Activated T-cell treated with anti-CD3 and anti-CD28 coated beads for 1 hour (primary cell): ENCODE results near the gene PLEKHH1.

ENCODE experiments used
- DNase-seq: peaks from one replicate; pipeline ENCODE4 v3.0.0-alpha.2; 2020; ENCODE audit warnings: low read depth

PLEKHH1 gene

DNA sequence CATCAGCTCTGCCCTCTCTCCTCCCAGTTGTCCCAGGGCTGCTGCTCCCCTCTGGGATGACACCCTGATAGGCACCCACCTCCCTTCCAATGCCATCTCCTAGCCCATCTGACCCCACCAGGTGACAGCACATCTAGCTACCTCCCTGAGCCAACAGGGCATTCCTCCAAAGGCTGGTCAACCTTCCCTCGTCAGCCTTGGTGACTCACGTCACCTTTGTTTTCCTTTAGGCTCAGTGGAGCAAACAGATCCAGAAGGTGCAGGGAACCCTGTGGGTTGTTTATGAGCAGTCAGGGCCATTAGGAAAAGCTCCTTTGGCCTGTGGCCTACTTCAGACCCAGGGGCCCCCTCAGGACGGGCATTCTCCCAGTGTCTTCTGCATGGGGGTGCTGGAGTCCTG, 34.6 kb downstream of the PLEKHH1 start:
- no peak for DNase-seq

DNA sequence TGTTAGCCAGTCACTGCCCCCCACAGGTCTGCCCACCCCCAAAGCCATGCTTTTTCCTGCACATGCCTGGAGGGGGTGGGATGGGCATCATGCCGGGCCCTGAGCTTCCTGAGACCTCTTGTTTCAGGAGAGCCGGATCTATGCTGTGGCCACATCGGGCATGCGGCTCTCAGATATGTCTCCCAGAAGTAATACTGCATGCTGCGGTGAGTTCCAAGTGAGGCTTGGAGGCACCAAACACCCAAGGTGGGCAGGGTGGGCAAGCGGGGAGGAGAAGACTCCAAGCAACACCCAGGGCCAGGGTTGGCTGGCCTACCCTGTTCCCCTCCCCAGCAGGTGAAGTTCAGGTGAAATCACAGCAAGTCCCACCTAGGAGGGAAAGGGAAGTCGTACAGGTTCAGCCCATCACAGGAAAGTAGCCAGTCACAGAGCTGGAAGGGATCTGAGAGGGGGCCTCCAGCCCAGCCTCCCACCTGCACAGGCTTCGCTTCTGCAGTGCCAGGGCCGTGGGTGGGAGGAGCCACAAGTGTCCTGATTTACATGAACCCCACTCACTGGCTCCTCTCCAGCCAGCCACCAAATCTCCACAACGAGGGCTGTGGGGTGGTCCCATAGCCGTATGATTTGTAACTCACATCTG, 36.0 kb downstream of the PLEKHH1 start:
- DNase-seq = no peak

DNA sequence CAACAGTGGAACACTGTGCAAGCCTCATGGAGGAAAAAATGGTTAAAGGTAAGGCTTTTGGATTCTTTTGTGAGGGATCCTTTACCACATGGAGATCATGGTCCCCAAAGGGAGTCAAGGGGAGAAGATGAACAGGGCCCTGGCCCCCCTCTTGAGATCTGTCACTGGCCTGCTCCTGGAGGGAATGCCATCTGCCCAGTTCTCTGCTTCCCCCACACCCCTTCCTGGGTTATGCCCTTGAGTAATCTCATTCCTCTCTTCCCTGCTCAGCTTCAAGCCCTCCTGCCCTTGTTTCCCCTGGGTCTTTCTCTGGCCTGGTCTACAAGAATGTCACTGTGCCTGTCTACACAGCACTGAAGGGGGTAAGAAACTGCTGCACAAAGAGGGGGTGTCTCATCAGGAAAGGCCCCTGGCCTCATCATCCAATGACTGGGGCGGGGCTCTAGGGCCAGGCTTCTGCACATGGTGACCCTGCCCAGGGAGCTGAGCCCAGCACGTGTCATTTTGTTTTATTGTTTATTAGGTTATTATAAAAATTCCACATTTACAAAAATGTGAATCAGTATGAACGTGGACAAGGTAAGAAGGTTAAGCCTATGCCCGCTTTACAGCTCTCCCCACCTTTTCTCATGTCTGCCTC, 36.7 kb downstream of the PLEKHH1 start:
- DNase-seq = no peak

DNA sequence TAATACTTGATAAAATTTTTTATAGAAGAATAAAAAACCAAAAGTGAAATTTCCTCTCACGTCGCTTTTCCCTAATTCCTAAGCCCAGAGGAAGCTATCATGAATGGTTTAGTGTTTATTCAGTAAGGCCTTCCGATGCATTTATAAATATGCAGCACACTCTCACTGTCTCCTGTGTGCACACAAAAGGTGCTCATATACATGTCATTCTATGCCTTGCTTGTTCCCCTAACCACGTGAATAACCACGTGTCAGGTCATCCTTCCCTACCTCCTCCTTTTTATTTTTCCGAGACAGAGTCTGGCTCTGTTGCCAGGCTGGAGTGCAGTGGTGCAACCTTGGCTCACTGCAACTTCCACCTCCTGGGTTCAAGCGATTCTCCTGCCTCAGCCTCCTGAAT, 37.4 kb downstream of the PLEKHH1 start:
- DNase-seq = no peak

DNA sequence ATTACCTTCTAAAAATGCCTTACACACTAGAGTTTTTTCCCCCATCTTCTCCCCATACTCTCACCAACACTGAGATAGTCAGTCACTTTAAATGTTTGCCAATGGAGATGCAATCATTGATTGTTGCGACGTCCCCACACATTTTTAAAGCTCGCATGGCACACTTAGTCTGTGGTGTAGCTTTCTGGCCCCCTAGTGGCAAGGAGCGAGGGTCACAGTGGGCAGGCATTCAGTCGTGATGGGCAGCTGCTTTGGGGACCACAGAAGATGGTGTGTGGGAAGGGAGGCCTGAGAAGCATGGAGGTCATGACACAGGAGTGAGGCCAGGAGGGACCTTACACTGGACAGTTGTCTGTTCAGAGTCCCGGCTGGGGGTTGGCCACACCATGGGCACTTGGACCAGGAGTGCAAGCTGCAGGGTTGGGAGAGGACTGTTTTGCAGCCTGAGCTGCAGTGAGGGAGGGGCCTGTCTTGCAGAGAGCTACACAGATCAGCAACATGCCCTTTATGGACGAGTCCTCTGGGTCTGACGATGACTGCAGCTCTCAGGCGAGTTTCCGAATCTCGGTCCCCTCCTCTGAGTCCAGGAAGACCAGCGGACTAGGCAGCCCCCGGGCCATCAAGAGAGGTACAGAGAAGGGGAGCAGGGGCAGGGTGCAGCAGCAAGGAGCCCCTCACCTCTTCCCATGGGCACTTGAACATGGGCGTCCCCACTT, 38.3 kb downstream of the PLEKHH1 start:
- peak; percentile 61 for DNase-seq

DNA sequence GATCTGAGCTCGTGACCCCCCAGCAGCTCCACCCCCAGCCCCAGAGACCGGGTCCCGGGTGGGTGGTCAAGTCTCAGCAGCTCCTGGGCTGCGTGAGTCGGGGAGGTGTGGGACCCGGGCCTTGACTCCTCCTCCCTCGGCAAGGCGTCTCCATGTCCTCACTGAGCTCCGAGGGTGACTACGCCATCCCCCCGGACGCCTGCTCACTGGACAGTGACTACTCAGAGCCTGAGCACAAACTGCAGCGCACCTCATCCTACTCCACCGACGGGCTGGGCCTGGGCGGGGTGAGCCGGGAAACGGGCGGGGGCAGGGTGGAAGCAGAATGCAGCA, 38.9 kb downstream of the PLEKHH1 start:
- DNase-seq = no peak

DNA sequence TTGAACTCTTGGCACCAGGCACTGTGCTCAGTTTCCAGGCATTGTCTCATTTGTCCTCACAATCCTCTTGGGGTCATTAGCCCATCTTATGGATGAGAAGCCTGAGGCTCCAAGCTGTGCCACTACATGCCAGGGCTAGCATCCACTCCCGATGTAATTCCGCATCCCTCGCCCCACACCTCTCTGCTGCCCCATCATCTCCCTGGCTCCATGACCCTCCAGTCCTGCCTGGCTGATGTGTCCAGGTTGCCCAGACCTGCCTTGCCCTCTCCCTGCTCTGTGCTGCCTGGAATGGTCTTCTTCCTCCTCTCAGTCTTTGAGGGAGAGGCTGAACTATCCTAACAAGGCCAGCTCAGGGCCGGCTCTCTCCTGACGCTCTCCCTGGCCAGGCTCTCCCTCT, 39.5 kb downstream of the PLEKHH1 start:
- DNase-seq = no peak

DNA sequence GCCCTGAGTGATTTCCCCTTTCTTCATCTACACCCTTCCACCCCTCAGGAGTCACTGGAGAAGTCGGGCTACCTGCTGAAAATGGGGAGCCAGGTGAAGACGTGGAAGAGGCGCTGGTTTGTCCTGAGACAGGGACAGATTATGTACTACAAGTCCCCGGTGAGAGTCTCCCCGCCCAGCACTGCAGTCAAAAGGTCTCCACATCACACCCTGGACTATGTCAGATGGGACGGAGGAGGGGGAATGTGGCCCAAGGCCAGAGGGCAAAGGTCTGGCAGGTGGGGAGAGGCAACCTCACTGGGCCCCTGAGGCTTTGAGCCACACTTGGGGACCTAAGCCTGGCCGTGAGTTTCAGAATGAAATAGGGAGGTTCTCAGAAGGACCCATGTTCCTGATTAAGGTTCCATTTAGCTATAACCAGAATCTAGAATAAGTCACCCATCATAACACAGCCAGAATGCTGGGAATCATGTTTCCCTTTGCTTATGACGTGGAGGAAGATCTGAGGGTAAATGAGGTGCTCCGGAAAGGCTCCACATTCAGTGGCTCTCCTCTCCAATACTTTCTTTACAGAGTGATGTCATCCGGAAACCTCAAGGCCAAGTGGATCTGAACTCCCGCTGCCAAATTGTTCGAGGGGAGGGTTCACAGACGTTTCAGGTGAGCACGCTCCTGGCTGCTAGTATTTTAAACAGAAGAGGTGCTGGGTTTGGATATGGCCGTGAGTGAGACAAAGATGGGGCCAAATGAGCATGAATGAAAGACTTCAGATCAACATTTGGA, 40.3 kb downstream of the PLEKHH1 start:
- no peak for DNase-seq

DNA sequence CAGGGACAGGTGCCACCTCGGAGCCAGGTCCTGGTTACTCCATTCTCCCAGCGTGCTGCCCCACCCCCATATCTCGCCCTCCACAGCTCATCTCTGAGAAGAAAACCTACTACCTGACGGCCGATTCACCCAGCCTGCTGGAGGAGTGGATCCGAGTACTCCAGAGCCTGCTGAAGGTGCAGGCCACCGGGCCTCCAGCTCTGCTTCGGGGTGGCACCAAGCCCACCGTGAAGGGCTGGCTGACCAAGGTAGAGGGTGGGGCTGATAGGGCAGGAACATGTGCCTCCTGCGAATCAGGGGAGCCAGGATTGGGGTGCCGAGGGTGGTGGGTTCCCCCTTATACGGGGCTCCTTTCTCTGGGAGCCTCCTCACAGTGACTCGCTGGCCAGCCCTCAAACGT, 41.1 kb downstream of the PLEKHH1 start:
- no peak for DNase-seq

DNA sequence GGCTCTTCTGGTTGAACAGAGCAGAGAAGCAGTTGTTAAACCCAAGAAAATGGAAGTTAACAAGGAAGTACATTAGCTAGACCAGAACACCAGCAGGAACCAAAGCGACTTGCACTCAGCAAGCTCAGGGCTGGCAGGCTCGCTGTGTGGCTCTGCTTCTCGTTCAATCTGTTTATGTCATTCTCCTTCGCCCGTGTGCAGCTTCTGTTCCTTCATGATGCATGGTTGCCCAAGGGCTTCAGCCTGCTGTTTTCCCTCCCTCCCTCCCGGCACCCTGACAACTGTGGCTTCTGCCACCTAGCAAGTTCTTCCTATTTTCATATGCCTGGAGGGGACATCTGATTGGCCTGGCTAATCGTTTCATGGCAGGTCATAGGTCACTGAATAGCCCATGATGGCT, 41.7 kb downstream of the PLEKHH1 start:
- no peak for DNase-seq

DNA sequence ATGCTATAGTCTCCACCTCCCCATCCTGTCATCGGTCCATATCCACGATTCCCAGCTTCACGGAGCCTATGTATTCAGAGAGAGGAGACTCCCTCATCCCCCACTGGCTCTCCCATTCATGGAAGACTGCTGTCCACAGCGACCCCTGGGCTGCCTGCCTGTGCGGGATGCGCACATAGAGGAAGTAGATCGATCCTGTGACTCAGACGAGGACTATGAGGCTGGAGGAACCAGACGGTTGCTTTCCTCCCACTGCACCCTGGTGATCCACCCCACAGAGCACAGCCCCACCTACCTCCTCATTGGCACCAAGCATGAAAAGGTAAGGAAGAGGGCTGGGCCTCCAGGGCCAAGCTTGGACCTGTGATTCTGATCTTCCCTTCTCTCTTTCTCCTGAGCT, 42.6 kb downstream of the PLEKHH1 start:
- no peak for DNase-seq

DNA sequence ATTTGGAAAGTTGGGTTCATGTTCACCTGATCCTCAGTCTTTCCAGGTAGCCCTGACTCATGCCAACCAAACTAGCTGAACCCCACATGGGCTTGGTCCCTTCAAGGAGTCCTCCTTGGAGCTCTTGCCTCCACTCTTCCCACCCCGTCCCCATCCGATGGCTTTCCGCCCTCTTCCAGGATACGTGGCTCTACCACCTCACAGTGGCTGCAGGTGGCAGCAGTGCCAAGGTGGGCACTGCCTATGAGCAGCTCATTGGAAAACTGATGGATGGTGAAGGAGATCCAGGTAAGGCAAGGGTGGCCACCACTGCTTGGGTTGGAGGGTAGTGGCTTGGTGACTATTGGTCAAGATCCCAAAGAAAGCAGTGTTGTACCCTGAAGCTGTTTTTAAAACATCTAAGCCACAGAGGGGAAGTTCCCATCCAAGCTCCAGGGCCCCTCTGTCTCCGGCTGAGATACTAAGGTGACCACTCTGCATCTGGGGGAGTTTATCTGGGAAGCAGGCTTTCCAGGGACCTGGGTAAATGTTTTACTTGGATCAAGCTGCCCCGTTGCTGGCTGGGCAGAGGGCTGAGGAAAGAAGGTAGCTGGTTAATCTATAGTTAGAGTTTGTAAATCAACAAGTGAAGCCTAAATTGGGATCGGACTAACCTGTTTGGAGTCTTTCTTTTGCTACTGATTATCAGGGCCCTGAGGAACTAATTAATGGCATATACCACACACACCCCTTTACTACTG, 43.3 kb downstream of the PLEKHH1 start:
- DNase-seq = no peak

DNA sequence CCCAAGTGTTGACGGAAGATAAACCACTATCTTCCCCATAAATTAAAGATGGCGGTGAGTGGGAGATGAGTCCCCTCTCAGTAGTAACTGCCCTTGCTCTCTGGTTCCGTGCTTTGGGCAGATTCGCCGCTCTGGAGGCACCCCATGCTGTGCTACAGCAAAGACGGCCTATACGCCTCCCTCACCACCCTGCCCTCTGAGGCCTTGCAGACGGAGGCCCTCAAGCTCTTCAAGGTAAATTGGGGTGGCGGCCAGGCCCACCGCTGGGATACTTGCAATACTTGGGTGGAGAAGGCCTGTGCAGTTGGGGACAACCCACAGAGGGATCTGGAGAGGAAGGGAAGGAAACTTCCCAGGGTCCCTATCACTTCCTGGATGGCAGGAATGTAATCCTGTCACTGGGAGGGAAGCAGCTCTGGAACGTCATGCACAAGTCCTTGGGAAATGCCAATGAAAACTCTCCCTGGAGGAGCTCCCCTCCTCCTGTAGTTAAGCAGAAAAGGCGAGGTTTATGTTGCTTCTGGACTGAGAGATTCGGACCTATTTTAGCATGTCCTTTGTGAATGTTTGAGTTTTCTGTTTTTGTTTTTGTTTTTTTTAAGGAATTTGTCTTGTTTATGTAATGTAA, 44.2 kb downstream of the PLEKHH1 start:
- no peak for DNase-seq

DNA sequence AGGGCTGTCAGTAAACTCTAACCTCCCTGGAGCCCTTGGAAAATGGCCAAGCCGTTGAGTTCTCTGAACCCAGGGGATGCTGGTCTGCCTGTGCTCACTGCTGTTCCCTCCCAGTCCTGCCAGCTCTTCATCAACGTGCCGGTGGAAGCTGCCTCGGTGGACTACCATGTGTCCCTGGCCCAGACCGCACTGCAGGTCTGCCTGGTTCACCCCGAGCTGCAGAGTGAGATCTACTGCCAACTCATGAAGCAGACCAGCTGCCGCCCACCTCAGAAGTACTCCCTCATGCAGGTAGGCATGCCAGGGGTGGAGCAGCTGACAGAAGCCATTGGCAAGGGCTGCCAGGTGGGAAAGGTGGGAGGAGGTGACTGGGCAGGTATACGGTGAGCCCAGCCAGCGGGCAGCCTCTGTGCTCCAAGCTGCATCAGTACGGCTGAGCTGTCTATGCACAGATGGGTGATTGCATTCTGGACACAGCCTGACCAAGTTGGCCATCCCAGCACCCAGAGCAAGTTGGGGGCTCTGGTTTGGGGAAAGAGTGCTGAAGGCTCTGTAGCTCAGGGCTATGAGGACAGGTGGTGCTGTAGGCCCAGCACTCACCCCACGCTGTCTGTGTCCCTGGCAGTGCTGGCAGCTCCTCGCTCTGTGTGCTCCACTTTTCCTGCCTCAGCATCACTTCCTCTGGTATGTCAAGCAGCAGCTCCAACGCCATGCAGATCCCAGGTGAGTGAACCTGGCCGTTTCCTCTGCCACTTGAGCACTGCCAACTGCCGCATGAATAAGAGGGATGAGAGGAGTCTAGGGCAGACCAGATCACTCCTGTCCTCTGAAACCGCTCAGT, 45.0 kb downstream of the PLEKHH1 start:
- no peak for DNase-seq

DNA sequence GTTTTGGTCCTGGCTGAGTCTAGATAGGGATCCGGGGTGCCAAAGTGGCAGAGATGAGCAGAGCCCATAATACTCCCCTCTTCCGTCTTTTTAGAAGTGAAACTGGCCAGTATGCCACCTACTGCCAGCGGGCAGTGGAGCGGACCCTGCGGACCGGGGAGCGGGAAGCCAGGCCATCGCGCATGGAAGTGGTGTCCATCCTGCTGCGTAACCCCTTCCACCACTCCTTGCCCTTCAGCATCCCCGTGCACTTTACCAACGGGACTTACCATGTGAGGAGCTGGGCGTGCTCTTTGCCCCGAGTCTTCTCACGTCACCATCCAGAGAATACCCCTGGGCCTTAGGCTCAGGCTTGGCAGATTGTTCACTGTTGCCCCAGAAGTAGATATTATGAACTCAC, 46.0 kb downstream of the PLEKHH1 start:
- DNase-seq = no peak

DNA sequence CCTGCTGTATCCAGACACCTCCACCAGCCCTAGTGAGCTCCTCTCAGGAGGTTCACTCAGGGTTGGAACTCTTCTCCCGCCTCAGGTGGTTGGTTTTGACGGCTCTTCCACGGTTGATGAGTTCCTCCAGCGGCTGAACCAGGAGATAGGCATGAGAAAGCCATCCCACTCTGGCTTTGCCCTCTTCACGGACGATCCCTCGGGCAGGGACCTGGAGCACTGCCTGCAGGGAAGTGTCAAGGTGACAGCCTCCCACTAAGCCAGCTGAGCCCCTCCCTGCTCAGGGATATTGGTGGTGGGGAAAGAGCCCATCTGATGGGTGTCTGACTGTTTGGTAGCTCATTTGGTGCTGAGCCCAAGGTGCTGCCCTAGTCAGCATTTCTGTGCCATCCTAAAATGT, 46.5 kb downstream of the PLEKHH1 start:
- no peak for DNase-seq

DNA sequence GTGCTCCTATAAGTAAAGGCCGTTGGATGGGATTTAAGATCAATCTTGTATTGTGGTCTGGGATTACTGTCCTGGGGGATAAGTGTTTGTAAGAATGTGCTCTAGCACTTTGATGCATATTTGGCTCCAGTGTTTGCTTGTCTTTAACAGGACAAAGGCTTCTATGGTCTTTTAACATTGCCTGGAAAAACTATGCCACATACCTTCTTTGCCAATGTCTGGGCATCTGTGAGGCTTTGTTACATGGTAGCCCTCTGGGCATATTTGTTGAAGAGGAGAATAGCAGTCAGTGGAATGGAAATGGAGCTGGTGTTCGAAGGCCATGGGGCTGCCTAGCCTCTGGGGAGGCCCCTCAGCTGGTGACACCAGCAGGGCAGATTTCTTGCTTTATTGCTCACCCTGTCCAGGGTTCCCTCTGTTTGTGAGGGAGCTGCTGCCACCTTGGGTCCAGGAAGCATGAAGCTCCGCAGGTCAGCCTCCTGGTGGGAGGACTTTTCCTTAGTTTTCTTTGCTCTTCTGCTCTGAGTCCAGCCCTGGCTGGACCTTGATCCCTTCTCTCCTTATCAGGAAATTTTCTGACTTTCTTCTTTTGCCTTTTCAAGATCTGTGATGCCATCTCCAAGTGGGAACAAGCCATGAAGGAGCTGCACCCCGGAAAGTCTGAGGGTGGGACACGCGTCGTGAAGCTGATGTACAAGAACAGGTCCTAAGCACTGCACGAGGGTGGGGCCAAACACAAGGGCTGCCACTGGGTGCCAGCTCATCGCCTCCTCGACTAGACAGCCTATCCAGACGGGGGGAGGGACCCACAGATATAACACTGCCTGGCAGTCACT, 47.5 kb downstream of the PLEKHH1 start:
- no peak for DNase-seq

DNA sequence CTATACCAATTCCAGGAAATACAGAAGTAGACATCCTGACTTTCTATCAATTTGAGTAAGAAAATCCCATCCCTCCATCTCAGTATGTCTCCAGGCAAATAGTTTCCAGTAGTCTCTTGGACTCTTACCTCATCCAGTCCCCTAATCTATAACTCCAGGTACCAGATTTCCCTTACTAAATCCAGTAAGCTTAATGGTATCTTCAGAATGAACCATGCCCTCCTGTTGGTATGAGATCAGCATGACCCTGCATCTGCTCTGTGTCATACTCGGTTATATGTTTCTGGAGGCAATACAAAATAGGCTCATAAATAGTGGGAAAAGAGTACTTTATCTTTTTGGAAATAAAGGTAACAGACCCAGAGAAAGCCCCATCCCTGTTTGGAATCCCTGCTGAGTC, 48.6 kb downstream of the PLEKHH1 start:
- DNase-seq = no peak

DNA sequence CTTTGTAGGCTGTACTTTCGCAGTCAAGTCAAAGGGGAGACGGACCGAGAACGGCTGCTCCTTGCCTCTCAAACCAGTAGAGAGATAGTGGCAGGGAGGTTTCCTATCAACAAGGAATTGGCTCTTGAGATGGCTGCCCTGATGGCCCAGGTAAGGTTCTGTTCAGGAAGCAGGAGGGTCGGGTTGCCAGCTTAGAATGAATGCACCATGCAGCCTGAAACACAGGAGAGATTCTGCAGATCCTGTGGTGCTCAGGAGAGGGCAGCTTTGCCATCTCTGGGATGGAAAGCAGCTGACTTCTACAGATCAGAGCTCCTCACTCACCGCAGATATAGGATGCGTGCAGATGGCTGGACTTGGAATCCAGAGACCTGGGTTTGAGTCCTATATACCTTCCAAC, 49.0 kb downstream of the PLEKHH1 start:
- DNase-seq = no peak
